Activated CD8-positive, alpha-beta memory T cell treated with anti-CD3 and anti-CD28 coated beads for 4 hours (primary cell): ENCODE measurements around the gene ZNF423.
"Not testable (repeated sequence)": the region's sequence is repeated elsewhere in the genome, so short reads cannot be mapped to it uniquely, and the experiment has no call there.

Experiments
- DNase-seq, 2 donors: peaks; one replicate each; pipeline ENCODE4 v3.0.0-alpha.2; 2020; ENCODE audit warnings: low read depth in 2 of 2

The ZNF423 gene

GRCh38 chr16:49855822-49856671 is at the start of gene ZNF423:
Gene ZNF423, minus strand, starts transcription at chr16:49856112. Its CDS starts 338 bp downstream, at chr16:49855774.
- DNase-seq = no peak

DNA sequence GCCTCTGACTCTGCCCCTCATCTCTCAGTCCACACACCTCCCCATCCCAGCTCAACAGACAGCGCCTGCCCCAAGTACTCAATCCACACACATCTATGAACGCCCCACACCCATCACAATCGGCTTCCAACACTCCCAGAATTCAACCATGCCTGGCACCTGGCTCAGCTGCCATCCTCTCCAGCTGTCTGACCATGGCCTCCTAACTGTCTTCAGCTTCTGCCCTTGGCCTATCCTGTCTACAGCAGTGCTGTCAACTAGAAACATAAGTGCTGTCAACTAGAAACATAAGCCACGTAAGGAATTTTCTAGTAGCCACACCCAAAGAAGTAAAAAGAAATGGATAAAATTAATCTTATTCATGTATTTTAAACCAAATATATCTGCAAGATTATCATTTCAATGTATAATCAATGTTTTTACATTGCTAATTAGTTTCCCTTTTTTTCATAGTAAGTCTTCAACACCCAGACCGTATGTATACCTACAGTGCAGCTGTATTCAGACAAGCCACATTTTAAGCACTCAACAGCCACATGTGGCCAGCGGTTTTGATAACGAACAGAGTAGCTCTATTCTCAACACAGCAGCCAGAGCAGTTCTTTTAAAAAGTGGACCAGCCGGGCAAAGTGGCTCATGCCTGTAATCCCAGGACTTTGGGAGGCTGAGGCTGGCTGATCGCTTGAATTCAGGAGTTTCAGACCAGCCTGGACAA is 48.6 kb upstream of the ZNF423 start:
- no peak for DNase-seq

DNA sequence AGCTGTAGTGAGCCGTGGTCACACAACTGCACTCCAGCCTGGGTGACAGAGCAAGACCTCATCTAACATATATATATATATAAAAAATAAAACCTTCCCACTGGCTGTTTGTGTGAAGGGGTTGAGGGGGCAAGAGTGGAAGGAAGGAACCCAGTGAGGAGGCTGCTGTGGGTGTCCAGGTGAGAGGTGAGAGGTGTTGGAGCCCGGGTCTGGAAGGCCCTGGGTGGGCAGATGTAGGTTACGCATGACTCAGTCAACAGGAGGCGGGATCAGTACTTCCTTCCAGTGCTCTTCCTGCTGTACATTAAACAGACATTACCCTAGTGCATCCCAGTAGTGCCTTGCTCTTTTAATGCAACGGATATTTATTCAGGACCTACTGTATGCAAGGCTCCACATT is 47.0 kb upstream of the ZNF423 start:
- DNase-seq = no peak

DNA sequence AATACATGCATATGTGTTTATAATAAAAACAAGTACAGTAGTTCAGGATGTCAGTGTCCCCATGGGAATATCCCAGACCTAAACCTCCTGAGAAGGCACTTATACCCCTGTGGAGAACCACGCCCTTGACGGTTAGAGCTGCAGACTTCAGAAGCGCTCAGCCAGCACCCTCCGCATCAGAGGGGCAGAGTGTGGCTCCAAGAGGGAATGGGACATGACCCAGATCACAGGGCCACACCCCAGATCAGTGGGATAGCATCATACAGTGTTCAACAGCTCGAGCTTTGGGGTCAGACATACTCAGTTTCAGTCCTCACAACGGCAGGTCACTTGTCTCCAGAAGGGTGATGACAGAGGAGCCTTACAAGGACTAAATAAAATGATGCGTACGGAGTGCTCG is 45.8 kb upstream of the ZNF423 start:
- no peak for DNase-seq

GRCh38 chr16:49900875-49901274 is 45.0 kb upstream of the ZNF423 start:
- DNase-seq = no peak

DNA sequence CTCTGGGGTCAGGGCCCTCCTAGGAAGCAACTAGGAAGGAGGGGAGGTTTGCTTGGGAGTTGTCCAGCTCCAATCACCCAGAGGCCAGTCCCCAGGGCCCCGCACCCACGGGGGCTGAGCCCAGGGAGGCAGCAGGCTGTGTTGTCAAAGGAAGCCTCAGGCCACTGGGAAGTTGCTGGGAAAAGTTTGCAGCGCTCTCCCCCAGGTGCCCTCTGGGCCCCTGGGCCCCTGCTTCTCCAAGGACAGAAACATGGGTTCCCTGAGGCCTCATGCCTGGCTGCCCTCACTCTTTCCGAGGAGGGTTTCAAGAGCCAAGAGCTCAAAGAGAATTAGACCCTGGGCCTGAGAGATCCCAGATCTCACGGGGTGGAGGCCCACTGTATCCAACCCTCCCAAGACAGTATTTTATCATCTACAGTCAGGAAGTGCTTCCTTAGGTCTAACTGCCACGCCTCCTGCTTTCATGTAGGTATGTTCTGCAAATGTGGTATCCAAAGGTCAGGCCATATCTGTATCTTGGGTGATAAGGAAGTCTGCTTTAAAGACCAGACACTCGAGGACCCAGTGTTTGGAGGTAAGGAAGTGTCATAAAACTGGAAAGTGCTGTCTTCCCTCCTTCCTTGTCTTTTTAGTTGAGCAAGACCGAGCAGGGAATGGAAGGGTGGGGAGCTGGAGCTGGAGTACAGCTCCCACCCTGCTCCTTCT is 44.2 kb upstream of the ZNF423 start:
- no peak for DNase-seq

DNA sequence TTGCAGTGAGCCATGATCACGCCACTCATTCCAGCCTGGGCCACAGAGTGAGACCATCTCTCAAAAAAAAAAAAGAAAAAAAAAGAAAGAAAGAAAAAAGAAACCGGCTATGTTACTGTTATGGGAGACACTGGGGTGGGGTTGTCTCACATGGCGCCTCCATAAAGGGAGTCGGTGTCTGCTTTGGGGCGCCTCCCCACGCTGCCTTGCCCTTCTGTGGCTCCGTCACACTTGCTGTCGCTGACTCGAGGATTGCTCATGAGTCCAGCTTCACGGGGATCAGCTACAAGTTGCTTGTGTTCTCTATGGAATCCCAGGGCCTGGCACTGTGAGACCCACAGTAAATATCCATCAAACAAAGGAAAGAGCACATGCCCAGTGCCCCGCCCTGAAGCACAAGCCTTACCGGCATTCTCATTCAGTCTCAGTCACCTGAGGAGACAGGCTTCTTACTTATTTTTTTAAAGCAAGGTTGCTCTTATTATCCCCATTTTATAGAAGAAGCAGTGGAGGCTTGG is 40.6 kb upstream of the ZNF423 start:
- DNase-seq = no peak

- no peak for DNase-seq
Observed at GRCh38 chr16:49890876-49891275, 35.0 kb upstream of the ZNF423 start.

DNA sequence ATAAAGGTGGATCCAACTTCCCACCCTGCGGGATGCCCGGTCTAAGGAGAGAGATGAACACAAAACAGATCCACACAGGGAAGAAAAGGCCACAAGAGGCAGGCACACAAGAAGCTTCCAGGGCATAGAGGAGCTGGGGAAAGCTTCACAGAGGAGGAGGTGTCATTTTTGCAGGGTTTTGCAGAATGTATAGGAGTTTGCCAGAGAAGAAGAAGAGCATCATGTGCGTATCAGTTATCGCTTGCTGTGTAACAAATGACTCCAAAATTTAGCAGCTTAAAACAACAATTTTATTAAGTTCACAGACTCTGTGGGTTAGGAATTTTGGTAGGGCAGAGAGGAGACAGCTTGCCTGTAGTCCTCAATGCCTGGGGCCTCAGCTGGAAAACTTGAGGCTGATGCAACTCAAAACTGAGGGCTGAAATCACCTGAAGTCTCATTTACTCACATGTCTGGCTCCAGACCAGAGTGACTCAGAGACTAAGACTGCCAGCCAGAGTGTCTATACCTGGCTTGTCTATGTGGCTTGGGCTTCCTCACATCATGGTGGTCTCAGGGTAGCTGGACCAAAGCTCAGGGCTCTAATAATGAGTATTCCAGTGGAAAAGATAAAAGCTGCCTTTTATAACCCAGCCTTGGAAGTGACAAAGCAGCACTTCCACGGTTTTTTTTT is 33.9 kb upstream of the ZNF423 start:
- no peak for DNase-seq

DNA sequence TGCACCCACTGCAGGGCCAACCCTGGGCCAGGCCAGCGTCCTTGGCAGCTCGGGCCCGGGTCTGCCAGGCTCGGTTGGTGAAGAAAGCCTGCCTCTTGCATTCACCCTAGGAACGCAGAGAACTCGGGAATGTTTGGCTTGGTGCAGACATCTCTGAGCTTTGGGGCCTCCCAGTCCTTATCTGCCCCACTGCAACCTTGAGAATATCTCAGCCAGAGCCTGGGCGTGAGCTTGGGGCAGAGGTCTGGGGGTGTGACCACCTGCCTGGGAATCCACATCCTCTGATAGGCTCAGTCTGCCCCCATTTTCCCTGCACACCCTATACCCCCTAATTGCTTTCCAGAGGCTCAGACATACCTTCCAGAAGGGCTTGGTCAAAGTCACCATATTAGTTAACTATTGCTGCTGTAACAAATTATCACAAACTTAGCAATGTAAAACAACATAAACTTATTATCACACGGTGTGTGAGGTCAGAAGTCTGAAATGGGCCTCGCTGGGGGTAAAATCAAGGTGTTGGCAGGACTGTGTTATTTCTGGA is 30.7 kb upstream of the ZNF423 start:
- no peak for DNase-seq

DNA sequence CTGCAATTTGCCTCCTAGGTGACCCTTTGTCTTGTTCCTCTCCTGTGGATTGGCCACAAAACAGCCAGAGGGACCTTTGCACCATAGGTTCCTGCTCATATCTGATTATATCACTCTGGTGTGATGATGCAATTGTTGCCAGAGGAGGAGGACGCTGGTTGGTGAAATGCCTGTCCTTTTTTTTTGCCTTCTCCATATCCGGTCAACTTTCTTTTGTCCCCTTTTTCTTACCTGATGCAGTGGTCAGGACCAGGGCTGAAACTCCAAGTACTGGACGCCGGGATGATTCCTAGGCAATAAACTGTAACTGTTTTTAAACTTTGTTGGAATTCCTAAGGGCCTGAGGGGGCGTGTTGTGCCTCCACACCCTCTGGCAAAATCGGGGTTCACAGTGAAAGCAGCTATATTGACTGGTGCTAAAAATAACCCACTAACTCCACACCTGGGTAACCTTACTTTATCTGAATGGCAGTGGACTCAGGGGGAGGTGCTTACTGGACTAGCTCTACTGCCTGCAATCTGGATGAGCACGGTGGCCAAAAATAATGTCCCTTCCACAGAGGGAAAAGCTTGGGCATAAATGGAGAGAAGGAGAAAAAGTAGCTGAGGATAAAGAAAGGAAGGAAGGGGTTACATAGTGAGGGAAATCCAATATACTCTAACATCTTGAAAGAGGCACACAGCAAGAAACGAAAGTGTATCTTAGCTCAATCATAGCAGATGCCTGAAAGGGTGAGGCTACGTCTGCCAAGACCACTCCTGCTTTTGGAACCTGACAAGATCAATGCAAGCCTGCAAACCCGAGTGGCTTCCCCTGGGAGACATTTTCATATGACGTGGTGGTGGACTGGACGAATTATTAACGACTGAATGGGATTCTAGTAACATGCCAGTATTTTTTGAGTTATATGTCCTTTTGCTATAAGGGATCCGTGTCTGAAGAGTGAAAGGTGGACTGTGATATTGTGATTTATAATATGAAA is 28.4 kb upstream of the ZNF423 start:
- DNase-seq = no peak

DNA sequence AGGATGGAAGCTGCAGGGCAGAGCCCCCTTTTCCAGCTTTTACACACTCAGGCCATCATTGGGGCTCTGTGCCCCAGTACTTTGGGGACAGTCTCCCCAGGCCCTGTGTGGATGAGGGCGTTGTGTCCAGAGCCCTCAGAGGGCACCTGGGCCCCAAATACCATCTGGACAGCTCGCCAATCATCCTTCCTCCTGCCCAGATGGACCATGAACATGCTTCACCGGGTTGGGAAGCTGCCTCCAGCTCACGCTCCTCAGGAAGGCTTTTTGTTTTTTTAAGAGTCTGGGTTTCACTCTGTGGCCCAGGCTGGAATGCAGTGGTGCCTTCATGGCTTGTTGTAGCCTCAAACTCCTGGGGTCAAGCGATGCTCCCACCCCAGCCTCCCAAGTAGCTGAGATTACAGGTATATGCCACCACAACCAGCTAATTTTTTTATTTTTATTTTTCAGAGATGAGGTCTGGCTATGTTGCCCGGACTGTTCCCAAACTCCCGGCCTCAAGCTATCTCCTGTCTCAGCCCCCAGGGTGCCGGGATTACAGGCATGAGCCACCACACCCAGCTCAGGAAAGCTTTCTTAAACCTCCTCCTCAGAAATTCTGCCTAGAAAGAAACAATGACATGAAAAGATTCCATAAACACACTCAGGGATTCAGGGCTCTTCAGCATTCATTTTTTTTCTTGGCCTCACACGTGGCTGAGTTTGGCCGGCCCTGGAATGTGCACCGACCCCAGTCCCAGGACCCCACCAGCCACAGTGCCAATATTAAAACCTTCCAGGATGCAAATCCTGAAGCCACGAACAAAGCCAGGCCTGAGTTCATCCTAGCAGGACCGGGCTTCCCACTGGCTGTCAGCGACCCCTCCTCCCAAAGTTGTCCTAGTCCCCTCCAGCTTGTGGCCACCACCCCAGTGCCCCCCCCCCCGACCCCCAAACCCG is 27.4 kb upstream of the ZNF423 start:
- DNase-seq = no peak

- no peak for DNase-seq
Observed at GRCh38 chr16:49881890-49882289, 26.0 kb upstream of the ZNF423 start.

DNA sequence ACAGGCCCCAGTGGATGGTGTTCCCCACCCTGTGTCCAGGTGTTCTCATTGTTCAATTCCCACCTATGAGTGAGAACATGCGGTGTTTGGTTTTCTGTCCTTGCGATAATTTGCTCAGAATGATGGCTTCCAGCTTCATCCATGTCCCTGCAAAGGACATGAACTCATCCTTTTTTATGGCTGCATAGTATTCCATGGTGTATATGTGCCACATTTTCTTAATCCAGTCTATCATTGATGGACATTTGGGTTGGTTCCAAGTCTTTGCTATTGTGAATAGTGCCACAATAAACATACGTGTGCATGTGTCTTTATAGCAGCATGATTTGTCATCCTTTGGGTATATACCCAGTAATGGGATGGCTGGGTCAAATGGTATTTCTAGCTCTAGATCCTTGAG is 22.6 kb upstream of the ZNF423 start:
- not testable (repeated sequence) for DNase-seq

- DNase-seq = no peak
Observed at GRCh38 chr16:49876716-49877129, 20.8 kb upstream of the ZNF423 start.

- no peak for DNase-seq
Observed at GRCh38 chr16:49875806-49876715, 20.1 kb upstream of the ZNF423 start.

DNA sequence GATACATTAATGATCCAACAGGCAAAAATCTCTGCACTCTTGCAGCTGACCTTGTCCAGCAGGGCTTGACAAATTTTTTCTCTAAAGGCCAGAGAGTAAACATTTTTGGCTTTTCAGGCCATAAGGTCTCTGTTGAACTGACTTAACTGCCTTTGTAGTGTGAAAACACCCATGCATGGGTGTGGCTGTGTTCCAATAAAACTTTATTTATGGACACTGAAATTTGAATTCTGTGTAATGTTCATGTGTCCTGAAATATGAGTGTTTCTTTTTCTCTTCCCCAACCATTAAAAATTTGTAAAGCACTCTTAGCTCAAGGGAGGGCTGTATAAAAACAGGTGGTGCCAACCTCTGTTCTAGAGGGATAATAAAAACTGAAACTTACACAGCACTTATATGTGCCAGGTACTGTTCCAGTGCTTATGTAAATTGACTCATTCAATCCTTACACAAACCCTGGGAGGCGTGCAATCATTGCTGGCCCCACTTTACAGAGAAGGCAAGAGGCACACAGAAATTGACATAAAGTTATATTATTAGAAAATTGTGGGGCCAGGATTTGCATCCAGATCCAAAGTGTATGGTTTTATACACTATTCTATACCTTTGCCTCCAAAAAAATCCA is 18.8 kb upstream of the ZNF423 start:
- DNase-seq = no peak

GRCh38 chr16:49871824-49872223 is 15.9 kb upstream of the ZNF423 start:
- not testable (repeated sequence) for DNase-seq
